ENCODE data around the gene FARP1. TPM values are rescaled to one million over a fixed set of nuclear protein-coding genes. Genes with fewer than 3 reads are reported as not detected.
"Not testable (repeated sequence)": the region's sequence is repeated elsewhere in the genome, so short reads cannot be mapped to it uniquely, and the experiment has no call there.

The FARP1 gene
- total RNA-seq, 3 donors from 2014 or later: 0.45 to 0.86 (median 0.63) TPM

- Mint-ChIP-seq H3K27me3 (ENCODE audit: low read depth) (no peaks in the 10 kb centered on the region), H3K36me3 (ENCODE audit: insufficient read depth) (no peaks in the 10 kb centered on the region), H3K9me3 (no peaks in the 10 kb centered on the region), H3K4me1 (ENCODE audit: low read depth) (no peaks in the 10 kb centered on the region), H3K4me3 (no peak overlapping the region)
- DNase-seq (no peak), ATAC-seq (no peak)
Observed at GRCh38 chr13:98225036-98225940, 82.4 kb downstream of the FARP1 start.

- ATAC-seq (no peak), DNase-seq (no peak)
- Mint-ChIP-seq H3K9me3 (peaks cover 3% of the 10 kb centered on the region), H3K4me1 (ENCODE audit: low read depth) (no peaks in the 10 kb centered on the region), H3K36me3 (ENCODE audit: insufficient read depth) (no peaks in the 10 kb centered on the region), H3K4me3 (no peak overlapping the region), H3K27me3 (ENCODE audit: low read depth) (peaks cover 2% of the 10 kb centered on the region)
Observed at GRCh38 chr13:98226496-98226895, 83.6 kb downstream of the FARP1 start.

- Mint-ChIP-seq H3K4me1 (ENCODE audit: low read depth) (no peaks in the 10 kb centered on the region), H3K9me3 (peaks cover 3% of the 10 kb centered on the region), H3K36me3 (ENCODE audit: insufficient read depth) (no peaks in the 10 kb centered on the region), H3K4me3 (no peak overlapping the region), H3K27me3 (ENCODE audit: low read depth) (peaks cover 4% of the 10 kb centered on the region)
- DNase-seq (no peak), ATAC-seq (no peak)
Observed at GRCh38 chr13:98228661-98229341, 85.9 kb downstream of the FARP1 start.

GRCh38 chr13:98230762-98231161 is 87.9 kb downstream of the FARP1 start:
- not testable (repeated sequence) for H3K9me3 Mint-ChIP-seq; H3K4me1 Mint-ChIP-seq (ENCODE audit: low read depth); DNase-seq; H3K4me3 Mint-ChIP-seq; H3K27me3 Mint-ChIP-seq (ENCODE audit: low read depth); ATAC-seq; H3K36me3 Mint-ChIP-seq (ENCODE audit: insufficient read depth)

GRCh38 chr13:98232456-98232855 is 89.6 kb downstream of the FARP1 start:
- no peak overlapping the region for H3K4me3 Mint-ChIP-seq
- DNase-seq (no peak), ATAC-seq (no peak)
- H3K36me3 Mint-ChIP-seq (ENCODE audit: insufficient read depth): no peaks in the 10 kb centered on the region
- peaks cover 8% of the 10 kb centered on the region for H3K27me3 Mint-ChIP-seq (ENCODE audit: low read depth)
- H3K9me3 Mint-ChIP-seq: peaks cover 3% of the 10 kb centered on the region
- no peaks in the 10 kb centered on the region for H3K4me1 Mint-ChIP-seq (ENCODE audit: low read depth)

- H3K4me1 Mint-ChIP-seq (ENCODE audit: low read depth): no peaks in the 10 kb centered on the region
- DNase-seq: no peak
- ATAC-seq: no peak
- H3K9me3 Mint-ChIP-seq: peaks cover 3% of the 10 kb centered on the region
- peaks cover 8% of the 10 kb centered on the region for H3K27me3 Mint-ChIP-seq (ENCODE audit: low read depth)
- no peak overlapping the region for H3K4me3 Mint-ChIP-seq
- no peaks in the 10 kb centered on the region for H3K36me3 Mint-ChIP-seq (ENCODE audit: insufficient read depth)
Observed at GRCh38 chr13:98233127-98233526, 90.2 kb downstream of the FARP1 start.

- Mint-ChIP-seq H3K9me3 (peaks cover 3% of the 10 kb centered on the region), H3K36me3 (ENCODE audit: insufficient read depth) (no peaks in the 10 kb centered on the region), H3K27me3 (ENCODE audit: low read depth) (peaks cover 8% of the 10 kb centered on the region), H3K4me1 (ENCODE audit: low read depth) (no peaks in the 10 kb centered on the region), H3K4me3 (no peak overlapping the region)
- ATAC-seq: no peak
- DNase-seq: no peak
Observed at GRCh38 chr13:98234348-98234747, 91.5 kb downstream of the FARP1 start.

- DNase-seq (no peak), ATAC-seq (no peak)
- H3K36me3 Mint-ChIP-seq (ENCODE audit: insufficient read depth): no peaks in the 10 kb centered on the region
- H3K27me3 Mint-ChIP-seq (ENCODE audit: low read depth): peaks cover 6% of the 10 kb centered on the region
- H3K4me3 Mint-ChIP-seq: no peak overlapping the region
- H3K9me3 Mint-ChIP-seq: no peaks in the 10 kb centered on the region
- no peaks in the 10 kb centered on the region for H3K4me1 Mint-ChIP-seq (ENCODE audit: low read depth)
Observed at GRCh38 chr13:98236197-98236596, 93.3 kb downstream of the FARP1 start.

GRCh38 chr13:98237331-98237730 is 94.4 kb downstream of the FARP1 start:
- DNase-seq (no peak), ATAC-seq (no peak)
- H3K36me3 Mint-ChIP-seq (ENCODE audit: insufficient read depth): no peaks in the 10 kb centered on the region
- H3K9me3 Mint-ChIP-seq: no peaks in the 10 kb centered on the region
- no peak overlapping the region for H3K4me3 Mint-ChIP-seq
- H3K4me1 Mint-ChIP-seq (ENCODE audit: low read depth): no peaks in the 10 kb centered on the region
- H3K27me3 Mint-ChIP-seq (ENCODE audit: low read depth): peaks cover 6% of the 10 kb centered on the region

GRCh38 chr13:98239162-98240076 is 96.5 kb downstream of the FARP1 start:
- H3K27me3 Mint-ChIP-seq (ENCODE audit: low read depth): peaks cover 3% of the 10 kb centered on the region
- H3K4me3 Mint-ChIP-seq: no peak overlapping the region
- DNase-seq (no peak), ATAC-seq (no peak)
- H3K9me3 Mint-ChIP-seq: no peaks in the 10 kb centered on the region
- no peaks in the 10 kb centered on the region for H3K36me3 Mint-ChIP-seq (ENCODE audit: insufficient read depth)
- H3K4me1 Mint-ChIP-seq (ENCODE audit: low read depth): no peaks in the 10 kb centered on the region

GRCh38 chr13:98240135-98240534 is 97.2 kb downstream of the FARP1 start:
- Mint-ChIP-seq H3K4me3 (no peak overlapping the region), H3K36me3 (ENCODE audit: insufficient read depth) (no peaks in the 10 kb centered on the region), H3K27me3 (ENCODE audit: low read depth) (no peaks in the 10 kb centered on the region), H3K9me3 (no peaks in the 10 kb centered on the region), H3K4me1 (ENCODE audit: low read depth) (no peaks in the 10 kb centered on the region)
- ATAC-seq (no peak), DNase-seq (no peak)

- H3K9me3 Mint-ChIP-seq: no peaks in the 10 kb centered on the region
- H3K4me1 Mint-ChIP-seq (ENCODE audit: low read depth): no peaks in the 10 kb centered on the region
- H3K4me3 Mint-ChIP-seq: no peak overlapping the region
- no peak for DNase-seq
- no peaks in the 10 kb centered on the region for H3K36me3 Mint-ChIP-seq (ENCODE audit: insufficient read depth)
- H3K27me3 Mint-ChIP-seq (ENCODE audit: low read depth): no peaks in the 10 kb centered on the region
- no peak for ATAC-seq
Observed at GRCh38 chr13:98240974-98241373, 98.1 kb downstream of the FARP1 start.

- DNase-seq (no peak), ATAC-seq (no peak)
- no peaks in the 10 kb centered on the region for H3K4me1 Mint-ChIP-seq (ENCODE audit: low read depth)
- H3K27me3 Mint-ChIP-seq (ENCODE audit: low read depth): no peaks in the 10 kb centered on the region
- no peaks in the 10 kb centered on the region for H3K36me3 Mint-ChIP-seq (ENCODE audit: insufficient read depth)
- no peaks in the 10 kb centered on the region for H3K9me3 Mint-ChIP-seq
- H3K4me3 Mint-ChIP-seq: no peak overlapping the region
Observed at GRCh38 chr13:98241976-98242375, 99.1 kb downstream of the FARP1 start.

- no peaks in the 10 kb centered on the region for H3K4me1 Mint-ChIP-seq (ENCODE audit: low read depth)
- H3K36me3 Mint-ChIP-seq (ENCODE audit: insufficient read depth): no peaks in the 10 kb centered on the region
- no peaks in the 10 kb centered on the region for H3K9me3 Mint-ChIP-seq
- H3K27me3 Mint-ChIP-seq (ENCODE audit: low read depth): no peaks in the 10 kb centered on the region
- H3K4me3 Mint-ChIP-seq: no peak overlapping the region
- ATAC-seq: no peak
- no peak for DNase-seq
Observed at GRCh38 chr13:98242403-98242802, 99.5 kb downstream of the FARP1 start.

All from activated T-cell treated with anti-CD3 and anti-CD28 coated beads, Interleukin-2, amount 50 U/mL, for 4 hours (primary cell).